Adrenal gland (tissue), 5 donors: ENCODE measurements around the gene PAFAH1B2.

ENCODE experiments used
- POLR2A ChIP-seq, 2 donors: fragments of 450-650 bp; IDR thresholded peaks; one replicate each; pipeline ENCODE4 v1.6.1; 2017; ENCODE audit warnings: antibody characterized with exemption in 2 of 2, mild to moderate bottlenecking in 2 of 2, moderate library complexity in 1 of 2
- TF ChIP-seq, protein P1 (sequence below), 6 experiments: fragments of 450-650 bp in 4 of 6; fragments of 200-600 bp in 2 of 6; sonication (generic) in 1 of 6; IDR thresholded peaks; 1 replicate in 5 of 6; 2 replicates in 1 of 6; pipeline versions ENCODE4 v1.5.1 to v1.8.0; 2016 to 2021; ENCODE audit warnings: antibody characterized with exemption in 6 of 6, mild to moderate bottlenecking in 2 of 6, moderate library complexity in 1 of 6
- donor health status: DM: no; HTN: no; CAD: no.

DNA sequence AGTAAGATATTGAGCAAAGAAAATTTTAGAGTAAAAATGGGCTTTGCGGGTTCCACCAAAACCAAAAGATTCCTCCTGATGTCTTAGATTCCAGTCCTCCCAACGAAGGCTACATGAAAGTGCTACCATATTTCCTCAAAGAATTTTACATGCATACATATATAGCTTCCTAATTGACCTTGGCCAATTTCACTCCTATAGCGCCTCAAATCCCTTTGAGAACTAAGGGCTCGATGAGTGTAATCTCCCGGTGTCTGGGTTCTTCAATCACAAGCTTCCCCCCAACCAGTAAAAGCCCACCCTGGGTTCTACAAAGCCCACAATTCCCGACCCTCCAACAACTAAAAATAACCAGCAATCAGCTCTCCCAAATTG, 47.1 kb upstream of the PAFAH1B2 start:
- no peak for TF ChIP-seq POLR2A (IDR thresholded peaks at IDR 0.05)
- TF ChIP-seq, protein P1, sequence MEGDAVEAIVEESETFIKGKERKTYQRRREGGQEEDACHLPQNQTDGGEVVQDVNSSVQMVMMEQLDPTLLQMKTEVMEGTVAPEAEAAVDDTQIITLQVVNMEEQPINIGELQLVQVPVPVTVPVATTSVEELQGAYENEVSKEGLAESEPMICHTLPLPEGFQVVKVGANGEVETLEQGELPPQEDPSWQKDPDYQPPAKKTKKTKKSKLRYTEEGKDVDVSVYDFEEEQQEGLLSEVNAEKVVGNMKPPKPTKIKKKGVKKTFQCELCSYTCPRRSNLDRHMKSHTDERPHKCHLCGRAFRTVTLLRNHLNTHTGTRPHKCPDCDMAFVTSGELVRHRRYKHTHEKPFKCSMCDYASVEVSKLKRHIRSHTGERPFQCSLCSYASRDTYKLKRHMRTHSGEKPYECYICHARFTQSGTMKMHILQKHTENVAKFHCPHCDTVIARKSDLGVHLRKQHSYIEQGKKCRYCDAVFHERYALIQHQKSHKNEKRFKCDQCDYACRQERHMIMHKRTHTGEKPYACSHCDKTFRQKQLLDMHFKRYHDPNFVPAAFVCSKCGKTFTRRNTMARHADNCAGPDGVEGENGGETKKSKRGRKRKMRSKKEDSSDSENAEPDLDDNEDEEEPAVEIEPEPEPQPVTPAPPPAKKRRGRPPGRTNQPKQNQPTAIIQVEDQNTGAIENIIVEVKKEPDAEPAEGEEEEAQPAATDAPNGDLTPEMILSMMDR (IDR thresholded peaks at IDR 0.05) = no peak
